Measurements from ENCODE around the gene RBMS3. TPM values are rescaled to one million over a fixed set of nuclear protein-coding genes. Genes with fewer than 3 reads are reported as not detected.

RBMS3 gene
- total and polyA plus RNA-seq, 12 donors = 8.7 to 90.1 (median 51.2) TPM

- Histone ChIP-seq H3K27me3 (no peaks in the 10 kb centered on the region), H3K36me3 (replicated peaks in 1 of 2) (no peaks in the 10 kb centered on the region), H3K9me3 (replicated peaks in 1 of 3) (no peaks in the 10 kb centered on the region), H3K4me3 (no peak overlapping the region), H3K4me1 (replicated peaks in 1 of 2) (no peaks in the 10 kb centered on the region), H3K27ac (no peak overlapping the region)
- 90 to 97% (median 93%) methylated on average over 6 of the region's 6 CpGs for WGBS, 4 donors
- TF ChIP-seq POLR2A (IDR thresholded peaks at IDR 0.05) (no peak), CTCF (IDR thresholded peaks at IDR 0.05) (no peak)
- no peak for DNase-seq
- intact Hi-C loops (cut with DNase I) = no loop called here
Measured at GRCh38 chr3:29892976-29893554, 612.2 kb downstream of the RBMS3 start.

GRCh38 chr3:29896856-29897255, 616.0 kb downstream of the RBMS3 start:
- DNase-seq = no peak
- Histone ChIP-seq H3K36me3 (replicated peaks in 1 of 2) (no peaks in the 10 kb centered on the region), H3K27me3 (no peaks in the 10 kb centered on the region), H3K4me1 (replicated peaks in 1 of 2) (no peaks in the 10 kb centered on the region), H3K9me3 (replicated peaks in 1 of 3) (no peaks in the 10 kb centered on the region), H3K27ac (no peak overlapping the region), H3K4me3 (no peak overlapping the region)
- intact Hi-C loops (cut with DNase I) = no loop called here
- no peak for TF ChIP-seq POLR2A (IDR thresholded peaks at IDR 0.05)
- no peak for TF ChIP-seq CTCF (IDR thresholded peaks at IDR 0.05)
- WGBS, 4 donors = 79 to 86% (median 83%) methylated on average over 3 of the region's 3 CpGs

- no peak for DNase-seq
- 76 to 80% (median 79%) methylated on average over 7 of the region's 7 CpGs for WGBS, 4 donors
- TF ChIP-seq POLR2A (IDR thresholded peaks at IDR 0.05) = no peak
- no peak for TF ChIP-seq CTCF (IDR thresholded peaks at IDR 0.05)
- Histone ChIP-seq H3K27me3 (no peaks in the 10 kb centered on the region), H3K9me3 (replicated peaks in 1 of 3) (no peaks in the 10 kb centered on the region), H3K4me1 (replicated peaks in 1 of 2) (no peaks in the 10 kb centered on the region), H3K27ac (no peak overlapping the region), H3K4me3 (no peak overlapping the region), H3K36me3 (replicated peaks in 1 of 2) (no peaks in the 10 kb centered on the region)
- intact Hi-C loops (cut with DNase I) = no loop called here
Measured at GRCh38 chr3:29898171-29898965, 617.5 kb downstream of the RBMS3 start.

- Histone ChIP-seq H3K27ac (no peak overlapping the region), H3K4me1 (replicated peaks in 1 of 2) (no peaks in the 10 kb centered on the region), H3K36me3 (replicated peaks in 1 of 2) (no peaks in the 10 kb centered on the region), H3K4me3 (no peak overlapping the region), H3K9me3 (replicated peaks in 1 of 3) (no peaks in the 10 kb centered on the region), H3K27me3 (no peaks in the 10 kb centered on the region)
- no peak for DNase-seq
- TF ChIP-seq POLR2A (IDR thresholded peaks at IDR 0.05) (no peak), CTCF (IDR thresholded peaks at IDR 0.05) (no peak)
- WGBS, 4 donors = 80 to 88% (median 86%) methylated on average over 2 of the region's 2 CpGs
- intact Hi-C loops (cut with DNase I) = no loop called here
Measured at GRCh38 chr3:29899021-29899420, 618.1 kb downstream of the RBMS3 start.
